Adipose tissue (tissue), 3 donors: ENCODE data around the gene NTM. TPM values are rescaled to one million over a fixed set of nuclear protein-coding genes. Genes with fewer than 3 reads are reported as not detected.
"Not testable (repeated sequence)": the region's sequence is repeated elsewhere in the genome, so short reads cannot be mapped to it uniquely, and the experiment has no call there.

Experiments used
- H3K27ac ChIP-seq: one replicate; pipeline ENCODE4 v1.5.1; 2013; ENCODE audit warnings: low read depth, low read length
- WGBS, 3 donors: extraction: QIAGEN DNeasy Blood & Tissue Kit; methylation state at CpG; one replicate each; pipeline ENCODE4 v1.1.7; 2013; 5-methylcytosine and 5-hydroxymethylcytosine counted together
- polyA plus RNA-seq, 3 donors: library from polyadenylated mRNA; stranded (reverse); fragments of 200-250 nt; gene quantifications; one replicate each; pipeline ENCODE4 v1.2.3, GENCODE V29; 2013
- donor health status: healthy with polysubstance abuse.
- donor health status: Bipolar disorder and iron deficiency.
- donor health status: healthy.

Gene NTM
- polyA plus RNA-seq, 3 donors = 0.22 to 2.2 (median 1.6) TPM

DNA sequence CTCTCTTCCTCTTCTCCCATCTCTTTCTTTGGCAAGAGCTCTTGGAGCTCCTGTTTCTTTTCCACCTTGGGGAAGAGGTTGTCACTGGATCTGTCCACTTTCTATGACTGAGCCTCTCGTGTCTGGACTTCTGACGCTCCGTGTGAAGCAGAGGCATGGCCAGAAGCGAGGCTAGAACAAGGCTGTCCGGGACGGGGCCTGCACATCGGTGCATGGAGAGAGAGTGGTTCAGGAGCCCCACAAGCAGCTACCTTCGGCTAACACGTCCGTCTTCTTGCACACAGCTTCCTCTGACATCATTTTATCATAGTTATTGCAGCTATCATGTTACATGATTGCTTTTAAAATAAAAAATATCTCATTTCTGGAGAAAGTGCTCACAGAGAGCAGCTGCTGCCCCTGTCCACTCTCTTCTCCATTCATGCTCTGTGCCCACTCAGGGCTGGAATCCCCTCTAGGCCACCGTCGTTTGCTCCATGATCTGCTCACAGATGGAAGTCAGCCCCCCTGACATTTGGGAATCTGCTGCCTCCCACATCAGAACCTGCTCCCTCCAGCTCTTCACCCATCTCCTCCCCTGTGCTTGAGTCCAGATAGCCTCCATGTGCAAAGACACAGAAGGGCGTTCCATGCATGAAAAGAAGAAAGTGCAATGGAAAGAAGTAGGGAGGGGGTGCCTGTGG lies 308.4 kb downstream of the NTM start:
- 68 to 79% (median 76%) methylated on average over 13 of the region's 13 CpGs for WGBS, 3 donors

DNA sequence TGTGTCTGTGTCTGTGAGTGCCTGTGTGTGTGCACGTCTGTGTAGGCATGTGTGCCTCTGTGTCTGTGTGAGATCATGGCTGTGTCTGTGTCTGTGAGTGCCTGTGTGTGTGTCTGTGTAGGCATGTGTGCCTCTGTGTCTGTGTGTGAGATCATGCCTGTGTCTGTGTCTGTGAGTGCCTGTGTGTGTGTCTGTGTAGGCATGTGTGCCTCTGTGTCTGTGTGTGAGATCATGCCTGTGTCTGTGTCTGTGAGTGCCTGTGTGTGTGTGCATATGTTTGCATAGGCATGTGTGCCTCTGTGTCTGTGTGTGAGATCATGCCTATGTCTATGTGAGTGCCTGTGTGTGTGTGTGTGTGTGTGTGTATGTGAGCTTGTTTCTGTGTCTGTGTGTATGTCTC lies 310.0 kb downstream of the NTM start:
- not testable (repeated sequence) for H3K27ac ChIP-seq
- WGBS, 3 donors = 68 to 73% (median 71%) methylated on average over 1 of the region's 1 CpG

More for the DNA sequence above, 308.4 kb downstream of the NTM start:
- H3K27ac ChIP-seq = no peak overlapping the region

DNA sequence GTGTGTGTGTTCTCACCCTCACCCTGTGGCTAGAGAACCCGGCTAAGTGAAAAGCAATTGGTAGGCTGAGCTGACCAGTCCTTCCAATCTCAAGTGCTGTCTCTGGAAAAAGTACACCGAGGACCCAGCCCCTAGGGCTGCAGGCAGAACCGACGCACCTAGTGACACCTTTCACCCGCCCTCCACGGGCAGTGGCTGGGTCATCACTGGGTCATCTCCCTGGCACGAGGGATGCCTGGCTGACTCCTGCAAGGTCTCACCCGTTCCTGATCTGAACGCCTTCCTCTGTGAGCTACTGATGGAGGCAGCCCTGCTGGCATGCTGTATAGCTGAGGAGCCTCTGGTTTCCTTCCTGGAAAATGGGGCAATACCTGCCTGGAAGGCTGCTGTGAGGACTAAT lies 311.5 kb downstream of the NTM start:
- H3K27ac ChIP-seq = no peak overlapping the region
- WGBS, 3 donors = 64 to 77% (median 75%) methylated on average over 9 of the region's 9 CpGs

DNA sequence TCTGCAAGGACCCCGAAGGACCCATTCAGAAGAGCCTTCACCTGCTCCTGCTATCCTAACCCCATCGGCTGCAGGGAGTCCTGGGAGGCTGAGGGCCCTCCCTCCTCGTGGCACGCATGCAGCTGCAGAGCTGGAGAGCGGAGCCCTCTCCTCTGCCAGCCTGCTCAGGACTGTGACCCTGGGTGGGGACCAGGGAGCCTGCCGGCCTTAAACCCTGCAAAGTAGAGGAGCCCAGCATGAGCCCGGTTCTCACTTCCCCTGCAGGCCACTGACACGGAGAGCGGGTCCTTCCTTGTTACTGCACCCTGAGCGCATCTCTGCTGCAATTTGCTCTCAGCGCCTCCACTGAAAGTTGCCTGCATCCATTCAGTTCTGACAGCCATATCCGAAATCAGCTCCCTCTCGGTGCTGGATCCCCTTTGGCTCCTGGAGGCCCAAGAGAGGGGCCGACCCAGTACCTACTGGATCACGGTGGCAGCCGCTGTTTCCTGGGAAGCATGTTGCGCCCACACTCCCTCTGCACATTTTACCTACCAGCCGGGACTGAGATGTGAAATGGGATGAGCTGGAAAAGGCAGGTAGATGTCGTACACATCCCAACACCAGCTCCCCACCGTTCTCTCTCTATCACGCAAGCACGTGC lies 312.1 kb downstream of the NTM start:
- H3K27ac ChIP-seq = no peak overlapping the region
- 73 to 86% (median 82%) methylated on average over 22 of the region's 22 CpGs for WGBS, 3 donors

DNA sequence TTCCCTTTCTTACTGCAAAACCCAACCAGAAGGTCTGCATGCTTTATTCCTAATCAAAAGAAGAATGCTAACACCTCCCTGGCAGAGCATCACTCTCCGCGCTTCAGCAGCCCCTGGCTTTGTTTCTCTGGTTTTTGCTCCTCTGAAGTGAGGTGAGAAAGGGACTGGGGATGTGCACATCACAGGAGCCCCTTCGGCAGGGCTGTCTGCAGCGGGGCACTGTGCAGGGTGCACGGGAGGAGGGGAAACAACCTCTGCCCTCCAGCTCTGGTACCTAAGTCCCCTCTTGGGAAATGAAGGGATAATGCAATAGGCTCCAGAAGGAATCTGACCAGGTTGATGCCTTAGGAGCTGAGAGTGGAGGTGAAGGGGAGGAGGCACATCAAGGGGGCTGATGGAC lies 312.7 kb downstream of the NTM start:
- H3K27ac ChIP-seq = no peak overlapping the region
- WGBS, 3 donors = 80 to 86% (median 85%) methylated on average over 5 of the region's 5 CpGs

DNA sequence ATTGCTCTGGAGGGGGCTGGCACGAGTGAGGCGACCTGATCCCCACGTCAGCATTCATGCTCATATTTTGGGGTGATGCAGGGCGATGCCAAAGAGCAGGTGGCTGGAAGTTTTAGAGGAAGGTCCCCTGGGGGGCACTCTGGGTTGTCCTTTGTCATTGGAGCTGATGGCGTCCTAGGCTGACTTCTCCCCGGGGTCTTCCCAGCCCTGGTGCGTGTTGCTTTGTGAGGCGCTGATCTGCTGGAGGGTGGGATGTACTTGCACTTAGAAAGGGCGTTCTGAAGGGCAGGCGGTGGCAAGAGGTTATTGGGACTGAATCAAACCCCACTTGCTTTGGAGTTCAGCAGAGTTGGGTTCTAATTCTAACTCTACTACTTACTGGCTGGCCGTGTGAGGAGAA lies 313.3 kb downstream of the NTM start:
- no peak overlapping the region for H3K27ac ChIP-seq
- WGBS, 3 donors = 79 to 85% (median 82%) methylated on average over 11 of the region's 11 CpGs

DNA sequence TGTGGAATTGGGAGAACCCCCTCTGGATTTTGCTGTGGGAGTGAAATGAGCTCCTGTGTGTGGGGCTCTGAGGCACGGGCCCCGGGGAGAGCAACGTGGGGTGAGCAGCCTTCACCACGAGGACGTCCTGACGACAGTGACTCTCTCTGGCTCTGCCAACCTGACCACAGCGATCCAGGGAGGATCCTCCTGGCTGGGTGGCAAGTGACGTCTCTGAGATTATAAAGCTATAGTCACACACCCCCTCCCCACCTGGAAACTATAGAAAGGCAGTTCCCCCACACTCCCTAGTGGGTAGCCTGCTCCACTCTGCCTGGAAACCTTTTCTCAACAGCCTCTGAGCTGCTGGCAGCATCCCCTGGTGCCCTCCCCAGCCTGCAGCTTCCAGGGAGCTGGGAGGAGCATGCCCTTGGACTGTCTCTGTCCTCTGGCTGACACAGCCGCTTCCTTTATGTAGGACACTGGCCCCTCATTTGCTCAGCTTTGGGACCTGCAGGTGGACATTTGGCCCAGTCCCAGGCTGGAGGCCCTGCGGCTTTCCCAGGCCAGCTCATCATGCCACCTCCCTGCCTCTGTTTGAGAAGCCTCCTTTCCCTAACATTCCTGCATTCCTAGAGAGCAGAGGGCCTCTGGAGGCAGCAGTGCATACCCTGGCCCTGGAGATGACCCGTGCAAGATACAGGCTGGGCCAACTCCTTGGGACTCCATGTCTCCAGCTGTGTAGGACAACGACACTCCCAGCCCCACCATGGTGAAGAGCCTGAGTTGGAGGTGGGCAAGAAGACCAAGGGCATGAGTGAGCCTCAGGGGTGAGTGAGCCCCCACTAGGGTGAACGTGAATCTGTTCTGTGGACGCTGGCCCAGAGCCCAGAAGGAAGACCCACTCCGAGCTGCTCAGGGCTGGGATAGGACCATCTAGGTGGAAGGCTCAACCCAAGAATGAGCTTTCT lies 314.0 kb downstream of the NTM start:
- no peak overlapping the region for H3K27ac ChIP-seq
- WGBS, 3 donors = 69 to 77% (median 77%) methylated on average over 15 of the region's 15 CpGs

DNA sequence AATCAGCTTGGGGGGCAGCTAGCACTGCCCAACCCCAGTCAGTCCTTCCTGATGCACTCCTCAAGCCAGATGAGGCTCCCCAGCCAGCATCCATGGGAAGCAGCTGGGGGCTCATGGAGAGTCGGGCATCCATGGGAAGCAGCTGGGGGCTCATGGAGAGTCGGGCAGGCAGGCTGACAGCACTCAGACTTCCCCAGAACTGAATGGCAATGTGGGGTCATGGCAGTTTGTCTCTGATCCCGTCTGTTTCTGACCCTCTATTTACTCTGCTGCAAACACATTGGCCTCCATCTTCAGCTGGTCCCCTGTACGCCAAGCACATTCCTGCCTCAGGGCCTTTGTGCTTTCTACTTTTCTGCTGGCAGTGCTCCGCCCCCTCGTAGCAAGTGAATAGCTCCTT lies 314.8 kb downstream of the NTM start:
- WGBS, 3 donors = 83 to 93% (median 91%) methylated on average over 6 of the region's 6 CpGs
- H3K27ac ChIP-seq = no peak overlapping the region

DNA sequence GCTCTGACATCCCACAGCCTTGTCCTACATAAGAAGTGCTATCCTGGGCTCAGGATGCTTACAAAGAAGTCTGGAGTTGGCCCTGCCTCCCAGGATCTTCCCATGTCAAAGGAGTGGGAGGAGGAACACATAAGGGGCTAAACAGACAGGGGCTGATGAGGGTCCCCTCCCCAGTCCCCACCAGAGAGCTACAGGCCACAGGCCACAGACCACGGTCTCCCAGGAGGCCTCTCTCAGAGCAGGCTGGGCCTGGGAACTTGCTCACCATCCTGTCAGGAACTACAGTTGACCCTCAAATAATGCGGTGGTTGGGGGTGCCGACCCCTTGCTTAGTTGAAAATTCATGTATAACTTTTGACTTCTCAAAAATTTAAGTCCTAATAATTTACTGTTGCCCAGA lies 315.5 kb downstream of the NTM start:
- no peak overlapping the region for H3K27ac ChIP-seq

DNA sequence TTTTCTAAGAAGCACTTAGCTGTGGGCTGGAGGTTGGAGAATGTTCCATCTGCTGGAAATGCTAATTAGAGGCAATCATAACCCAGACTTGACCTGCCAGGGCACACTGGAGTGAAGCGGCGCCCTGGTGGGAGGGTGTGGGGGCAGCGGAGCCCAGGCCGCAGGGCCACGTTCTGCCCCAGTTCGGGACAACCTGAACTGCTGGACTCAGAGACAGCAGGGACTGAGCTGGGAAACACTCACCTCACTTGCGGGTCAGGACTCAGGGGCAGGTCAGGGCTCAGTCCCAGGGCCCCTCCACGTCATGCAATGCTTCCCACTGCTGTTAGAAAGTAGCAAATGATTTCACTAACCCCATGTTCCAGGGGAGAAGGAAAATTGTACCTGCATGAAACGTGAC lies 316.4 kb downstream of the NTM start:
- no peak overlapping the region for H3K27ac ChIP-seq
- WGBS, 3 donors = 86 to 93% (median 90%) methylated on average over 9 of the region's 9 CpGs

More for the DNA sequence above, 315.5 kb downstream of the NTM start:
- 86 to 88% (median 87%) methylated on average over 3 of the region's 3 CpGs for WGBS, 3 donors

DNA sequence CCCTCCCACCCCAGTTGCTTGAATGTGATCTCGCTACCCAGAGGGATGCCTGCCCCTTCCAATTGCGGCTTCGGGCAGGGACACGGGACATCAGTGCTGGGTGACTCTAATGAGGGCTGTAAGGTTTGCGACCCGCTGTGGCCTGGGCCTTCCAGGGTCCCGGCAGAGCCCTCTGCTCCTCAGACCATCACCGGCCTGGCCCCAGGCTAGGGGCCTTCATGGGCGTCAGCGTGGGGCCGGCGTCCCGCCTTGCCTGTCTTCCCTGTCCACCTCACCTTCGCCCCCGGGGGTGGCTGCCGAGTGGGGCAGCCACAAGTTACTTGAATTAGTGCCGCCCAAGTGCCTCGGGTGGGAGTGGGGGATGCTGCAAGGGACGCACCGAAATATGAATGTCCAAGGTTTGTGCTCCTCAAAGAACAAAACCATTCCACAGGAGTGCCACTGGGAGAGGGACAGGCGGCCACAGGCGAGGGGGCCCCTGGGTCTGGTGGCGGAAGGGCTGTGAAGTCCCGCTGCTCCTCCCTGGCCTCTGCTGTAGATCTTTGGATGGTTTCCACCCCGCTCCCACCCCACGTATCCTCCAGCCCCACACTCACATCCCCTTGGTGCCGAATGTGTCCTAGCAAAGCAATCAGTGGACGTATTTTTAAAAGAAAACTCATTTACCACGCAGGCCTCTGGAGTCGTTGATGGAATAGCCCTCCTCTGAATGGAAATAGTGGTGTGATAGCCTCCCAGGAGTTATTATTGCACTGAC lies 317.1 kb downstream of the NTM start:
- WGBS, 3 donors = 82 to 86% (median 82%) methylated on average over 30 of the region's 30 CpGs
- no peak overlapping the region for H3K27ac ChIP-seq

DNA sequence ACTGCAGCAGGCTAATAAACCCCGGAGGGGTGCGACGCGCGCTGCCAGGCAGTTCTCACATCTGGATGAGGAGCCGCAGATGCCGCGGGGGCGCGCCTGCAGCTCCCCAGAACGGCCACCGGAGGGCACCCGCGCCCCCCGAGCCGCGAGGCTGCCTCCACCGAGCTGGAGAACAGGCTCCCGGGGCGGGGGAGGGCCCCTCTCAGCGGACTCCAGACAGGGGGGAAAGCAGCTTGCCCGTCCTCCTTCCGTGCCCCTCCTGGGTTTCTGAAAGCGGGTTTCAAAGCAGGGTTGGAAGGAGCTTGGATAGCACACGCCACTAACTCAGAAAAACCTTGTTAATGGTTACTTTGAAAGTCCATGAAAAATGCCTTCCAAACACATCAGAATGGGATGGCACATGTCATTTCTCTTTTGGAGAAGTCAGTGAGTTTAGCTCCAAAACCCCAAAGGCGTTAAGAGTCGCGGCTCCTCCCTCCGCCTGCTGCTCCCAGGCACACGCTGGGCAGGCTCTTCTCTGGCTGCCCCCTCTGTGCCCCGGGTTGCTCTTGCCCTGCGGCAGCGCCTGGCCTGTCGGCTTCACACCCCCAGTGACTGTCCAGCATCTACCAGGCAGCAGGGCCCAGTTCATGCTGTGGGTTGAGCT lies 317.8 kb downstream of the NTM start:
- H3K27ac ChIP-seq = no peak overlapping the region
- 15 to 19% (median 16%) methylated on average over 33 to 34 of the region's 34 CpGs for WGBS, 3 donors

DNA sequence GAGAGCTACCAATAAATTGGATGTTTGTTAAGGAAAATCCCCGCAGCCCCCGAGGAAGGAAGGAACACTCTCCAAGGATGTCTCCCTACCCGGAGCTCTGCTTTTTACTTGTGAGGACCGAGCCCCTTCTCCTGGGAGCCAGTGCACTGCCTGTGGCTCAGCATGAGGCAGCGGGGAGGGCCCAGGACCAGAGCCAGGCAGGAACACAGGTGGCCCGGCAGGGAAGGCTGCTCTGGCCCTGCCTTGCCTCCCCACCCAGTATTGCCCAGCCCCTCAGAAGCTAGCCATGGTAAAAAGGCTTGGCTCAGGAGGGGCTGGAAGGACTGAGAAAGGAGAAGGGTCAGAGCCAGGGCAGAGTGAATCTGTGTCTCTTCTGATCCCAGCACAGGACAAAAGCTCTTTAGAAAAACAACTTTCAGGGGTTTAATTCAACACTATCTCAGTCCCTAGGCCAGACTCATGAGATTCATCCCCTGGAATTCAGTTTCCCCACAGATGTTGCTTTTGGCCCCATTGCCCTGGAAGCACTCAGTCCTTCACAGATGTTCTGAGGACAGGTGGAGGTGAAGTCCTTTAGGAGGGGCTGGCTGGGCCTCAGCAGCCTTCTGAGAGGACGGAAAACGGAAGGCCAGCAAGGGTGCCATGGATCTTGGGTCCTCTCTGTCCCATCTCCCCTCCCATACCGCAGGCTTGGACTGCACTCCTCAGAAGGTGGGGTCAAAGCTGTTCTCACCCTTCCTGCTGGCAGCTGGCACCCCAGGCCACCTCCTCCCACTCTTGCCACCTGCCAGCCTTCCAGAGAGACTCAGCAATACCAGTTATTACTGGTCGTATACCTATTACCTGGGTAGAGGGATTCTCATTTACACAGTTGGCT lies 318.9 kb downstream of the NTM start:
- H3K27ac ChIP-seq = no peak overlapping the region
- 81 to 87% (median 82%) methylated on average over 10 of the region's 10 CpGs for WGBS, 3 donors

DNA sequence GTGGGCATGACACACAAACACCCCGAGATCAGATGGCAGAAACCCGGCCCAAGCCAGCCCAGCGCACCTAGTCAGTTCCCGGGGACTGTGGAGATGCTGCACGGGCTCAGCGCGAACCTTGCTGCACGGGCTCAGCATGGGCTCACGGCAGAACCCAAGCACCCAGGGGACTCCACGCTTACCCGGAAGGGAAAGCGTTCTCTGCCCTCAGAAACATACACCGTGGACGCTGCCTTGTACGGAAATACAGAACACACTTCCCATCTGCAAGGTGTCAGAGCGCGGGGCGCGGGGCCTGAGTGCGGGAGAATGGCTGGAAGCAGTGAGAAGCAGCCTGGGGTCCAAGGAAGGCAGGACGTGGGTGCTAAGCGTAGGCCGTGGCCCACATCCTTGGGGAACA lies 319.9 kb downstream of the NTM start:
- H3K27ac ChIP-seq = no peak overlapping the region
- WGBS, 3 donors = 91 to 95% (median 94%) methylated on average over 23 of the region's 23 CpGs

DNA sequence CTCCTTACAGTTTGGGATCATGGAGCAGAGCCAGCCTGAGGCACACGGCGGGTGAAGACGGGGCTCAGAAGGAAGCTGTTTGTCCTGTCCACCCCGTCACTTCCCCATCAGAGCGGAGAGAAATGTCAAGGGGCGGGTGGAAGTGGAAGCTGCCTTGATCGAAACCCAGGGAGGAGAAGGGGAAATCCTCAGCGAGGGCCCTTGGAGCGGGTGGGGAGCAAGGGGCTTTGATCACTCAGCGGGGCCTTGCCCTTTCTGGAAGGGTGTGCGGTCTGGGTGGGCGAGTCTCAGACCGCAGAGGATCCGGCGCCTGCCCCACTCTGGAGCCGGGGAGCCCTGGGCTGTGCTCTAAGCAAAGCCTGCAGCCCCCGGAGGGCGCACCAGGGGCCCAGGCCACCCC lies 320.4 kb downstream of the NTM start:
- no peak overlapping the region for H3K27ac ChIP-seq
- 84 to 92% (median 87%) methylated on average over 17 to 18 of the region's 18 CpGs for WGBS, 3 donors

DNA sequence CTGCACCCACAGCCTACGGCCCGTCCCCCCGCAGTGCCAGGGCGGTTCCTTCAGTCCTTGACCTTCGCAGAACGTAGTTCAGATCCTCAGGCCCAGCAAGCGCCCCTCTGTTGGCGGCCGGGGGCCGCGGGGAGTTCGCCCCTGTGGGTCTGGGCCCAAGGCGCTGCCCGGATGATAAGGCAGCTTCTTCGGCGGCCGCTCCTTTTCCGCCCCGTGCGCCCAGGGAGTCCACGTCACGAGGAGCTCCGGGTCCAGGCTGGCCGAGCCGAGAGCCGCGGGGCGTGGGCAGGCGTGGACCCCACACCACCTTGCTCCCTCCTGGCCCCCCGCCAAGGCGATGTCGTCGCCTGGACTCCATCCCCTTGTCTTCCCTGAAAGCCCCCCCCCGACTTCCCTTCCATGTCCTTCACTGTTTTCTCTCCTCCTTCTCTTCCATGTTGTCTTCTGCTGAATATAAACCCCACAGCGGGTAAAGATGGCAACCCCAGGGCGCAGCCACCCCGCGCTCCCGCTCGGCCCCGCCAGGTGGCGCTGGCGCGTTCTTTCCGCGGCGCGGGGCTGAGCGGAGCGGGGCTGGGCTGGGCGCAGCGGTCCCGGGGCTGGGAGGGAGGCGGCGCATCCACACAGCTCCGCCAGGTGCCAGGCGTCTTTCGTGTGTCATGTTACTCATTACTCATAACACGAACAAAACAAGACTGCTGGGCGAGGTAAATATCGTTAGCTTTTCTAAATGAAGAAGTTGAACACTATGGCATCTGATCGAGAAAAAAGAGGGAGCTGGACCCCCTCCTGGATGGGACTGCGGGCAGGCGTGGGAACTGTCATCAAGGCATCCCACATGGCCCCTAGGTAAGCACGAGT lies 321.0 kb downstream of the NTM start:
- 36 to 50% (median 49%) methylated on average over 57 to 65 of the region's 65 CpGs for WGBS, 3 donors
- H3K27ac ChIP-seq = no peak overlapping the region
